HG02642 (cell line): ENCODE measurements around the gene SLC35B2.
A peak's percentile ranks its signal among the peaks of the same experiment; 100 is the strongest.

Experiments
- ATAC-seq: cut with Tn5 transposase; IDR thresholded peaks from one replicate; pipeline ENCODE4 v1.9.1; 2021; ENCODE audit warnings: mild to moderate bottlenecking; ENCODE audit not compliant: unreplicated experiment, poor library complexity

The SLC35B2 gene

DNA sequence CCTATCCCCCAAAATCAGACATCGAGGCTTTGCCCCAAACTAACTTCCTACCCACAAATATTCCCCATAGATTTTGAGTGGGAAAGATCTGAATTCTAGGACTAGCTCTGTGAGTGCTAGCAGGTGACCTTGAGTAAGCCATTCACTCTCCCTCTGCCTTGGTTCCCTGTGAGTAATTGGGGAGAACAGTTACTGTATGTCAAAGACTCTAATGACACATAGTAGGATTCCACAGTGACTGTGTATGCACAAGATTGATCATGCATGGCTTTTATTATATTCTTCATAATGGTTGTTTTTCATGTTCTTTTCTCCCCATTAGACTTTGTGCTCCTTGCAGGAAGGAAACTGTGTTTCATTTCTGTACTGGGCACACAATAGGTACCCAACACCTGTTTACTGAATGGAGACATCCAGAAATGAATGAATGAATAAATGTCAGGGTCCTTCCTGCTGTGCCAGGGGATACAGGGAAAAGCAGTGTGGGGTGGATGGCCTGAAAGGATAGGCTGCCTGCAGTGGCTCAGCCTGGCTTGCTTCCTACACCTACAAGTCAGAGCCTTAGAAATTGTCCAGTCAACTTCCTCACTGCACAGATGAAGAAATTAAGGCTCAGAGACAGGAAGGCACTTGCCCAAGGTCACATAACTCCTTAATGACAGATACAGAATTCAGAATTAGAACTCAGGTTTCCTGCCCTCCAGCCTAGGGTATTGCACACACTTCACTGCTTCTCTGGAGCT is 12.0 kb upstream of the SLC35B2 start:
- ATAC-seq, result no peak

DNA sequence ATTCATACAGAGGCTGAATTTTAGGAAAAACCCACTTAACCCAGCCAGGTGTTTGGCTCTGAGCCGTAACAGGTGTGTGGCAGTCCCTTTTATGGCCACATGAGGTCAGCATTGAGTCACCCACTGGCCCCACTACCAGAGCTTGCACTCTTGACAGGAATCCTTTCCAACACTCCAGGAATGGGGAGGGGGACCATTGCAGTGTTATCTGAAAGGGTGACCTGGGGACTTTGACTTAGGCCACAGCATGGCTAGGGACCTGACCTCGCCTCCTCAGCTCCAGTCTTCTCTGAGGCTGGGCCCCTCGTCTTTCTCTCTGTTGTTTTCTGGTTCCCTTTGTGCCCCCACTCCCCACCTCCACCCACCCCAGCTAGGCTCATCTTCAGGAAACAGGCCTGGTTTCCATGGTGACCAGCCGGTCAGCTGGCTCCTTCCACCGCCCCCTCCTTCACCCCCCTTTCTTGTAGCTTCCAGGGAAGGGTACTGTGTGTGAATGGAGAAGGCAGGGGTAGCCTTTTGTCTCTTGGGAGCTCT is 10.8 kb upstream of the SLC35B2 start:
- no peak for ATAC-seq

DNA sequence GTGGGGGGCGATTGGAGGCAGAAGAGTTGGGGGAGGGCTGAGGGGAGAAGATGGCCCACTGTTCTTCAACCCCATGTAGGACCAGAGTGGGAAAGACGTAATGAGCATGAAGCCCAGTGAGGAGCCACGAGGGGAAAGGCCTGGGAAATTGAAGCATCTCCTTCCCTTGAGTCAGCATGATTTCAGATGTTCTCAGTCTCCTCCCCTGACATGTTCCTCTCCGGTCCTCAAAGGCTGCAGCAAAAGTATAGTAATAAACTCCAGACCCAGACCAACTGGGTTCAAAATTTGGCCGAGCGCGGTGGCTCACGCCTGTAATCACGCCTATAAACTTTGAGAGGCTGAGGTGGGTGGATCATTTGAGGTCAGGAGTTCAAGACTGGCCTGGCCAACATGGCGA is 9.9 kb upstream of the SLC35B2 start:
- ATAC-seq, result no peak

DNA sequence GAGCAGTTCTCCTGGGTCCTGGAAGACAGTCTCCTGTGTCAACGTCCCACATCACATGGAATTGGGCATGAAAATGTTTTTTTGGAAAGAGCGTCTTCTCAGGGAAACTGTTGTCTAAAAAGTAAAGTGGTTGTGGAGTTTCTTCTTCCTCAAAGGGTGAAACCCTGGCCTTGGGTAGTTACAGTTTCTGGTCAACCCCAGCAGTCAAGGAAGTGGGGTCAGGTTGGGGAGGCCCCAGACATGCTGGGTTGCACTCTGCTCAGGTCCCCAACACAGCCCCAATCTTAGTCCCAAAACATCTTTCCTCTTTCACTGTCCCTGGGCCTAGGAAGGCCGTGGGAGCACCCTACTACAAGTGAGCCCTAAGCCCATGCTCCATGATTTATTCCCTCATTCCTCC is 9.0 kb upstream of the SLC35B2 start:
- peak; percentile 25 for ATAC-seq

DNA sequence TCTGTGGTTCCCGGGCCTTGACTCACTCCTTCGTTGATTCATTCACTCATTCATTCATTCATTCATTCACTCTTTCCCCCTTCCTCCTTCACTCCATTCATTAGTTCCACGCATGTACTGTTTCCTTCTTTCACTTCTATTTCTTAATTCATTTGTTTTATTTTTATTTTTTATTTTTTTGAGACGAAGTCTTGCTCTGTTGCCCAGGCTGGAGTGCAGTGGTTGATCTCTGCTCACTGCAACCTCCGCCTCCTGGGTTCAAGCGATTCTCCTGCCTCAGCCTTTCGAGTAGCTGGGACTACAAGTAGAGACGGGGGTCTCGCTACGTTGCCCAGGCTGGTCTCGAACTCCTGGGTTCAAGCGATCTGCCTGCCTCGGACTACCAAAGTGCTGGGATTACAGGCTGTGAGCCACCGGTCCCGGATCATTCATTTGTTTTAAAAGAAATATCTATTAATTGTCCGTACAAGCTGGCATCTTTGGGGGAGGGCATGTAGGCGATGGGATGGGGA is 8.4 kb upstream of the SLC35B2 start:
- ATAC-seq, result no peak

DNA sequence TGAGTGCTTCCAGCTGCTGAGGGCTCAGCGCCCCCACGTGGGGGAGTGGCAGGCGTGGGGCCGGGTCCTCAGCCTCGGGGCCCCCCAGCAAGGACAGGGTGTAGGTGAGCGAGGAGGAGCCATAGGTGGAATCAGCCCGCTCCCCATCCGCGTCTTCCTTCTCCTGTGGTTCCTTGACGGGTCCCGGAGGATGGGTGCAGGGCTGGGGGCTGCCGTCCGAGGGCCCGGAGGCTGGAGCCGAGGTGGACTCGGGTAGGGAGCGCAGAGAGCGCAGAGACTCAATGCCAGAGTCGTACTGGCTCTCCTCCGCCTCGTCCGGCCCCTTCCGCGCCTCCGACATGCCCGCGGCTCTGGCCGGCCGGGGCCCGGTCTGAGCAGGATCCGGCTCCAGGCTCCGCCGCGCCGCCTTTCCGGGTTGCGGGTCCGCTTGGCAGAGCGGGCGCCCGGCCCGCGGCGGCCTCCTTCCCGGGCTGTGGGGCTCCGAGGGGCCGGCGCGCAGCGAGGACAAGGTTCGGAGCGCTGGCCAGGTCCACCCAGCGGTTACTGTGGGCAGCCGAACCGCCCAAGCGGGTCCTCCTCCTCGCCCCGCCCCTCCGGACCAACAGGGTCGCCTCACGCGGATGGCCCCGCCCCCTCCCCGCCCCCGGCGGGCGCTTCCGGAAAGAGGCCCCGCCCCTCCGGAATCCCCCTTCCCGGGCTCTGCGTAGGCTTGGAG is 7.8 kb upstream of the SLC35B2 start, which contains the start of gene NFKBIE:
TSS of gene NFKBIE (minus strand) at position 545 of the 715 bp plus-strand sequence. CDS start at position 340, 205 bp downstream.
- peak; percentile 44 for ATAC-seq

DNA sequence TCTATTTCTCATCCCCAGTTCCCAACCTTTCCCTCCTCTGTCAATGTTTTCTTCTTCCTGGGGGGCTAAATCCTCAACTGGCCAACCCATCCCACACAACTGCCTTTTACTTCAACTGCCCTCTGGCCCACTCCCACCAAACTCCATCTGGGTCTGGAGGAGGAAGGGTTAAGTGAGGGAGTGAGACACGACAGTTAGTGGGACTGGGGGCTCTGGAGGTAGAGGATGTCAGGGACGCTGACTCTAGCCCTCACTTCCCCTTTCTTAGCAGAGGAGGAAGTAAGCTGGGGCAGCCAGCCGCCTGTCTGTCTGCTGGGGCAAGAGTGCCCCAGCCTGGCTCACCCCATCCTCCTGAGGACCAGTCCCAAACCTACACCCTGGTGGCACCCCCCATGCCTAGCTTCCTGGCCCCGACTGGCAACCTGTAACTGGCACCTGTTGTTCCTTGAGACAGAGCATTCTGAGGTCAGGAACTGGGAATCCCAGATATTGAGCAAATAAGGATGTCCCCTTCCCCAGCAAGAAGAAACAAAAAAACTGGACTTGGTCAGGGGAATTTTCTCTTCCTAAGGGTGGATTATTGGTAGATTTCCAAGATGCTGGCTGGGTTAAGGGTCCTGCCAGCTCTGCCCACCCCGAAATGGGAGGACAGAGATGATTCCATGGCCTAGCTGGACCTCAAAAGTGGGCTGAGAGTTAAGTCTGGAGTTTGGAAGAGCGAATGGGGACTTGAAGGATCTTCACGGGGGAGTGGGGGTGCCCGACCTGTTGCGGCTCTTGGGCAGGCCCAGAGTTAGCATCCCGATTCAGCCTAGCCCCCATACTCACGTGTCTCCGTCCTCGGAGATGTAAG is 7.1 kb upstream of the SLC35B2 start:
- ATAC-seq, result peak; percentile 28

DNA sequence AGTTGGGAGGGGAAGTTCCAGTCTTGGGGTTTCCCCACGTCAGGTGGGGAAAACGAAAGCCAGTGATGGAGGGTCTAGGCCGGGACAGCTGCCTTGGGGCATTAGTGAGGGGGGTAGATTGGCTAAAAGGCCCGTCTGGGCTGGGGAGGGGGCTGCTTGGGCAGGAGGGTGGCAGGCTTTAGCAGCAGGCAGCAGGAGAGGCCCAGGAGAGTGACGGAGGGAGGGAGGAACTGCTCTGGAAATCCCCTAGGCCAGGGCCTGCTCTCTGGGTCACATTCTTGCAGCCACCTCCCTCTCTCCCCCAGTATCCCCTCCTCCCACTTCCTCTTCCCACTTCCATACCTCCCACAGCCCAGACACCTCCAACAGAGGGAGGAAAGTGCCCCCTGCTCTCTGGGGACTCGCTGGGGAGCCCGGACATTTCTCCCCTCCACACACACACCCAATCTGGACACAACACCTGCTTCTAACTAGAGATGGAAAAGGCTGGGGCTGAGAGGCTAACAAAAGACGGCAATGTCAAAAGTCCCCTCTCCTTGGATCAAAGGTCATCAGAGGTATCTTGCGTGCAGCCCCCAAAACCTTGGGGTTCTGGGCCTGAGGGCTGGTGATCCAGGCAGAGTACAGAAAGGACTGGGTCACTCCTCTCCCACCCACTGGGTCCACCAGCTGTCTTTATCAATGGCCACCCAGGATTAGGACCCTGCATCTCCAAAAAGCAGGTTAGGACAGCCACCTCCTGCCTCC is 6.2 kb upstream of the SLC35B2 start:
- ATAC-seq, result no peak

DNA sequence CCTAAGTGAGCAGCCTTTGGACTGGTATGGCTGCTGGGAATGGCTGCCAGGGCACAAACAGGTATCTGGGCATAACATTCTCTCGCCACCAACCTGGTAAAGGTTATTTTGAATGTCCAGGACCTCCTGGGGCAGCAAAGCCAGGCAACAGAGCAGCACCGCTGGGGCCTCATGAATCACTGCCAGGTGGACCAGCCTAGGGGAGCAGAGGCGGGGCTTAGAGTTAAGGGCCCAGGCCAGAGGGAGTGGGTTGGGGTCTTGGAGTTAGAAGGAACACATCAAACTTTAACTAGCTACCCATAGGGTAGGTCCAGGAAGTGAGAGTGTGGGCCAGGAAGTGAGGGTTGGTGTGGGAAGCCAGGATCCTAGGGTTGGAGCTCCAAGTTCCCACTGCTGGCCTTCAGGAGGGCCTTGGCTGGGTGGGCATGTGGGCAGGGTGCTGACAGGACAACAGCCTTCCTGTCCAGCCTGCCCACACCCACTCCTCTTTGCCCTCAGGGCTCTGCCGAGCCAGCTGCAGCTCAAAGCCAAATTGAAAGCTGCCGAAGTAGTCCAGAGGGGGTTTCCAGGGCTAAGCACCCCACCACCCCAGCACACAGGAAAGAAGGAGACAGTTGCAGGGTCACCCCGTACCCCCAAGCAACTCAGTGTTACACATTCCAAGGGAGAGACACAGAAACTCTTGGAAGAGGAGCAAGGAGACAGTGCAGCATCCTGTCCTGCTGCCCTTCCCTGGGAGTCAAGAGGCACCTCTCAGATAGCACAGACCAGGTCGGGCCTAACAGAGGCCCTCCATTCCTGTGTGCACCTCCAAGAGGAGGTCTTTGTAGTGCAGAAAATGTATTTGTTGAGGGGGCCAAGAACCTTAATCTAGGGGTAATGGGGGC is 5.4 kb upstream of the SLC35B2 start:
- no peak for ATAC-seq

DNA sequence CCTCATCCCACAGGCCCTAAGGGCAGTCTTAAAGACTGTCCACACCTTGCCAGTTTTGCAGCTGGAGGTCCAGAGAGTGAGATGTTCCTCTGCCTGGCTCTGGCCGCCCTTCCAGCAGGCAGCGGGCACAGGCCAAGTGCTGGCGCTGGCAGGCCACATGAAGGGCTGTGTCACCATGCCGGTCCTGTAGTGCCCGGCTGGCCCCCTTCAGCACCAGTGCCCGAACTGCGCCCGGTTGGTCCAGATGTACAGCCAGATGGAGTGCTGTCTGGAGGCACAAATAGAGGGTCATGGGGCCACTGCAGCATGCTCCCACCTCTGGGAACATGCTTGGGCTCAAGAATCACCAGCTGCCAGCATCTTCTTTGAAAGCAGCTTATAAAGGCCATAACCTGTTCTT is 4.3 kb upstream of the SLC35B2 start:
- ATAC-seq, result no peak

DNA sequence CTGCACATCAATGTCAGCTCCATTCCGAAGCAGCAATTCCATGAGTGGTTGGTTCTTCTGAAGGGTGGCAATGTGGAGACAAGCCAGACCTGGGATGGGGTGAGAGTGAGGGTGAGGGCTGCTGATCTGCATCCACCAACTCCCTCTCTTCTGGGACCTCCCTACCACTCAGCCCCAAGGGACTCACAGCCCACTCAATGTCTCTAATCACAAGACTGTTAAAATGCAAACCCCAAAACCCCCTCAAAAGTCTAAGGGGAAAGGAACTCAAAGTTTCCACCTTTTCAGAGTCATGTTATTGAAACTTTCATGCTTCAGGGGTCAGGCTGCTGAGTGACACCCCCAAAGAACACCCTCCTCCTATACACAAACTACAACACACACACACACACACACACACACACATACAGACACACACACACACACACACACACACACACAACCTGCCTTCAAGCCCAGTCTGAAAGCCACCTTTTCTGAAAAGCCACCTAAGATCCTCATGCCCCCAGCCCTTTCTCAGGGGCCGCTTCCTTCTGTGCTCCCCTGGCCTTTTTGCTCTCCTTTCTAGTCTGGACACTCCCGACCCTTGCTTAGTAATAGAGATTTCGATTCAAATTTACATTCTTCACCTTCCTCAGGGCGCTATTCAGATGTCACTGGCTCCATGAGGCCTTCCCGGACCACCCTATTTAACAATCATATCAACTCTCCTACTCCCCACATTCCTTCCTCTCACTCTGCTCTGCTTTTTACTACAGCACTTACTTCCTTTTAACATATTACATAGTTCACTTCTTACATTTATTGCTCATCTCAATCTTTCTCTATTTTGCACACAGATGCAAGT is 3.3 kb upstream of the SLC35B2 start:
- ATAC-seq, result no peak

DNA sequence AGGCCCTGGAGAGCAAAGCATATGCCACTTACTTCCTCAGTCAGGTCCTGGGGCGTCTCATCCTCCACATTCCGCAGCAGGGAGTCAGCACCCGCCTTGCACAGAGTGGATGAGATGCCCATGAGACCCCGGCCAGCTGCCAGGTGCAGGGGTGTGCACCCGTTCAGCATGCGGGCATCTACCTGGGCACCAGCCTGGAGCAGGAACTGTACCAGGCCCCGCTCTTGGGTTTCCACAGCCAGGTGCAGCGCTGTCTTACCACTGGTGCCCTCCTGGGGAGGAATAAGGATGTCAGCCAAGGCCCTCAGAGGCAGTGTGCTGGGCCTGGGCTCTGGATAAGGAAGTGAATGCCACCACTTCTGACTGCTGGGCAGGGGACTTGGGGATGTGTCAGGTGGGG is 2.7 kb upstream of the SLC35B2 start:
- no peak for ATAC-seq

DNA sequence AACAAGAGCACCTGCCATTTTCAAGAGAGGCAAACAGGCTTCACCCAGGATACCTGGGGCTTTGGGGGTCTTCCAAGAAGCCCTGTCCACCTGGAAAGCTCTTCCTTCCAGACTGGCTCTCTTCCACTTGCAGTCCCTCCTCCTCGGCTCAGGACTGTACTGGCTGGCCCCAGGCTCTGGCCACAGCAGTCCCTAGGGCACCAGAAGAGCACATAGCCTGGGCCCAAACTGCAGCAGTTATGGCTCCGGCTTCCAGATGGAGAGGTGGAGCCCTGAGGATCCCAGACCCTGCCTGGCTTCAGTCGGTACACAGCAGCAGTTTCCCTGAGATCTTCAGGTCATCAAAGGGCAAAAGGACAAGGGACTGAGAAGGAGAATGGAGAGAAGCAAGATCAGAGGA is 1.6 kb upstream of the SLC35B2 start:
- ATAC-seq, result no peak

DNA sequence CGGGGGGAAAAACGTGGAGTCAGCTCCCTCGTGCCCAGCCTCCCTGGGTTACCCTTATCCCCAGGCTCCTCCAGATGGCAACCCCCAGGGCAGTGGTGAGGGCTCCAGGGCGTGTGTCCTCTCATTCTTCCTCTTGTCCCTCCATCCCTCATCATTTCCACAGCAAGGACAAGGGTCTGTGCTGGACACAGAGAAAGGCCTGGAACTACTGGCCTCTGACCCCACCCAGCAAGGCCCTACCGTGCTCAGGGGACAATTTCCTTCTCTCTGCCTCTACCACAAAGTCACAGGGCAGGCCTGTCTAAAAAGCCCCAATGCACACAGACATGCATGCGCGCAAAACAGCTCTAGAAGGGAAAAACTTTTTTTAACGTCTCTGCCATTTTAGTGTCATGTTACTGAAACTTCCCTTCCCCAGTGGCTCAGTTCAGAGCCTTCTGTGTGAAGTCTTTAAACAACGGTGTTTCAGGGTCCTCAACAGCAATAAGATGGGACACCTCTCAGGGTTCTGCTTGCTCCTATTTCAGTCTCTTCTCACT is 1.1 kb upstream of the SLC35B2 start:
- no peak for ATAC-seq

DNA sequence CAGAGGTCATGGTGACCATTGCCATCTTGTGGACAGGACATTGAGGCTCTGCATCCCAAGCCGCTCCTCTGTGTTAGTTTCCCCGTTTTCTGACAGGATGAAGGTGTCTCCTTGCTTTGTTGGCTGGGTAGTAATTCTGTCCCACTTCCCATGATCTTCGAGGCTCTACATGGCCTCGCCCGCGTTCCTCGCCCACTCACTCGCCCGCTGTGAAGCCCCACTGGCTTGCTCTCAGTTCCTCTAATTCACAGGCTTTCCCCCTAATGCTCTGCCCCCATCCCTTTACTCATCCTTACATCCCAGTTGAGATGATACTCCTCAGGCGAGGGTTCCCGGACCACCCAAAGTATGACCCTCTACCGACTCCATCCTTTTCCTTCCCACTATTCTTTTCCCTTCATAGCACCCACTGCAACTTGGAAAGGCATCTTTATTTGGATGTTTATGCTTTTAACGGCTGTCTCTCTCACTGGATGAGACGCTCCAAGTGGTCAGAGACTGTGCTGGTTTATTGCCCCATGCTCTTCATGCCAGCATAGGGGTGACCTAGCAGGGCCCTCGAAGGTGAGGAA is 511 bp upstream of the SLC35B2 start:
- peak; percentile 11 for ATAC-seq

DNA sequence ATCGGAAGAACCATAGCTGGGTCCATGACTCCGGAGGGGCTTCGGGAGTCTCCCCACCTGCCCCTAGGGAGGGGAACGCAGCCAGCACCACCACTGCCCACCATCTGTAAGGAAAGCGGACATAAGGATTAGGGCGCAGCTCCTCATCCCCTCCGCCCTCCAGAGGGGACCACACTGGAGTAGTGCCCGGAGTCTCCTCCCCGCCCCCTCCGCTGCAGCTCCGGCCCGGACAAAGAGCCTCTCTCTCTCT is 628 bp downstream of the SLC35B2 start:
- no peak for ATAC-seq

DNA sequence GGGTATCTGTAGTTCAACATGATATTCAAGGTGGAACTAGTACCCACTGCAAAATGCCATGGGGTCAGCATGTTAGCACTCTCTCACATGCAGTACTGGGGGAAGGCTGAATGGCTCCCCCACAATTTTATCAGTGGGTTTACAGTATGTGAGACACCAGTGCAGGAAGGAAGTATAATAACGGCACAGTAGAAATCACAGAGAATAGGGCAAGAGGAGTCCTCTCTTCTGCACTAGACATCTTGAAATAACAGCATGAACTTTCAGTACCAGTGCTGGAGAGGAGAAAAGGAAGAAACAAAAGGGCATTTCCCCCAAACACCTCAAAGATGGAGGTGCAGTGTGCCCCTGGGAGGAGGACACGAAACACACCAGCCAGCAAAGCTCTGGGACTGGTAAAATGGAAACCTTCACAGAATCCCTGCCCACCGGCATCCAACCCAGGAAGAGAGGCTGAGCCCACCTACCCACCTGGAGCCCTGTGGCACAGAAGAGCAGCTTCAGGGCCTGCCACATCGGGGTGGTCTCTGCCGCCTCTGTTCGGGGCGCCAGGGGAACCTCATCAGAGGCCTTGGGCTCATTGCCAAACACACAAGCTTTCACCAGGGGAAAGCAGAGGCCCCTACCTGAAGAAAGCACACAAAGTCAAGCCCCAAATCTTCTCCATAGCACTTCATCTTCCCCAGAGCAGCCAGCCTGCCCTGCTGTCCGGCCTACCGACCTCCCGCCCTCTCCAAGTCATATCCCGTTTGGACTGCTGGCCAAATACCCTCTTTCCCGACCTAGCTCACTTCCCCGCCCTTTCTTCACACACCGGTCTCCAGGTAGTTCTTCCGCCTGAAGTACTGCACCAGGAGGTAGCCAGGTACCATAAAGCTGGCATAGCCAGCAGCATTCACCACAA is 1.2 kb downstream of the SLC35B2 start:
- no peak for ATAC-seq
